ENCODE data around the gene ATP6V0B.

Gene ATP6V0B

GRCh38 chr1:43949678-43950077 lies 25.1 kb upstream of the ATP6V0B start:
- Histone ChIP-seq H3K36me3 (peaks cover 8% of the 10 kb centered on the region), H3K27ac (no peak overlapping the region), H3K9me3 (no peaks in the 10 kb centered on the region), H3K4me1 (ENCODE audit: control insufficient read depth in 1 of 2, insufficient read depth in 1 of 2, low read depth in 1 of 2, low read length in 1 of 2) (peaks cover 17 to 25% of the 10 kb centered on the region in 2 experiments), H3K4me3 (ENCODE audit: low read depth in 1 of 2, low read length in 1 of 2) (no peak overlapping the region), H3K27me3 (no peaks in the 10 kb centered on the region)
- TF ChIP-seq CTCF (IDR thresholded peaks at IDR 0.05) = no peak

GRCh38 chr1:43951021-43951985 lies 23.5 kb upstream of the ATP6V0B start:
- H3K4me3 ChIP-seq (ENCODE audit: low read depth in 1 of 2, low read length in 1 of 2) = no peak overlapping the region
- no peak for TF ChIP-seq CTCF (IDR thresholded peaks at IDR 0.05)
- no peaks in the 10 kb centered on the region for H3K27me3 ChIP-seq
- peaks cover 9% of the 10 kb centered on the region for H3K36me3 ChIP-seq
- peaks cover 13 to 19% of the 10 kb centered on the region in 2 experiments for H3K4me1 ChIP-seq (ENCODE audit: control insufficient read depth in 1 of 2, insufficient read depth in 1 of 2, low read depth in 1 of 2, low read length in 1 of 2)
- no peaks in the 10 kb centered on the region for H3K9me3 ChIP-seq
- no peak overlapping the region for H3K27ac ChIP-seq

GRCh38 chr1:43952731-43953346 lies 21.9 kb upstream of the ATP6V0B start:
- peaks cover 9 to 11% of the 10 kb centered on the region in 2 experiments for H3K4me1 ChIP-seq (ENCODE audit: control insufficient read depth in 1 of 2, insufficient read depth in 1 of 2, low read depth in 1 of 2, low read length in 1 of 2)
- no peak for TF ChIP-seq CTCF (IDR thresholded peaks at IDR 0.05)
- no peak overlapping the region for H3K4me3 ChIP-seq (ENCODE audit: low read depth in 1 of 2, low read length in 1 of 2)
- H3K27me3 ChIP-seq = no peaks in the 10 kb centered on the region
- peaks cover 23% of the 10 kb centered on the region for H3K36me3 ChIP-seq
- H3K9me3 ChIP-seq = no peaks in the 10 kb centered on the region
- H3K27ac ChIP-seq = no peak overlapping the region

- H3K4me1 ChIP-seq (ENCODE audit: control insufficient read depth in 1 of 2, insufficient read depth in 1 of 2, low read depth in 1 of 2, low read length in 1 of 2) = peaks cover 6 to 13% of the 10 kb centered on the region in 2 experiments
- no peak for TF ChIP-seq CTCF (IDR thresholded peaks at IDR 0.05)
- peaks cover 24% of the 10 kb centered on the region for H3K36me3 ChIP-seq
- no peaks in the 10 kb centered on the region for H3K27me3 ChIP-seq
- H3K9me3 ChIP-seq = no peaks in the 10 kb centered on the region
- no peak overlapping the region for H3K4me3 ChIP-seq (ENCODE audit: low read depth in 1 of 2, low read length in 1 of 2)
- H3K27ac ChIP-seq = no peak overlapping the region
These were observed 21.4 kb upstream of the ATP6V0B start for GRCh38 chr1:43953361-43953760.

GRCh38 chr1:43954036-43954435 lies 20.7 kb upstream of the ATP6V0B start:
- H3K36me3 ChIP-seq = peaks cover 31% of the 10 kb centered on the region
- no peak overlapping the region for H3K4me3 ChIP-seq (ENCODE audit: low read depth in 1 of 2, low read length in 1 of 2)
- H3K4me1 ChIP-seq (ENCODE audit: control insufficient read depth in 1 of 2, insufficient read depth in 1 of 2, low read depth in 1 of 2, low read length in 1 of 2) = peaks cover 5 to 13% of the 10 kb centered on the region in 2 experiments
- no peaks in the 10 kb centered on the region for H3K27me3 ChIP-seq
- H3K27ac ChIP-seq = no peak overlapping the region
- no peaks in the 10 kb centered on the region for H3K9me3 ChIP-seq
- TF ChIP-seq CTCF (IDR thresholded peaks at IDR 0.05) = no peak

All from neutrophil (primary cell).